Limb (tissue), 2 donors: ENCODE results near the gene CTIF.

ENCODE experiments used
- DNase-seq, 2 donors: peaks; one replicate each; pipeline ENCODE4 v3.0.0-alpha.2; 2016; ENCODE audit errors: extremely low spot score in 2 of 2

CTIF gene

DNA sequence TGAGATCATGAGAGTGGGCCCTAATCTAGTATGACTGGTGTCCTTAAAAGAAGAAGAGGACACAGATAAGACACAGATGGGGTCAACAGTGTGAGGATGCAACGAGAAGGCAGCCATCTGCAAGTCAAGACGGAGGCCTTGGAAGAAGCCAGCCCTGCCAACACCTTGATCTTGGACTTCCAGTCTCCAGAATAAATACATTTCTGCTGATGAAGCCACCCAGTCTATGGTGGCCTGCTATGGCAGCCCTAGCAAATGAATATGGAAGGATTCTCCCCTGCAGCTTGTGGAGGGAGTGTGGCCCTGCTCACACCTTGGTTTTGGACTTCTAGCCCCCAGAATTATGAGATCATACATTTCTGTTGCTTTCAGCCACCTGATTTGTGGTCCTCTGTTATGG, 12.3 kb downstream of the CTIF start:
- DNase-seq: no peak

DNA sequence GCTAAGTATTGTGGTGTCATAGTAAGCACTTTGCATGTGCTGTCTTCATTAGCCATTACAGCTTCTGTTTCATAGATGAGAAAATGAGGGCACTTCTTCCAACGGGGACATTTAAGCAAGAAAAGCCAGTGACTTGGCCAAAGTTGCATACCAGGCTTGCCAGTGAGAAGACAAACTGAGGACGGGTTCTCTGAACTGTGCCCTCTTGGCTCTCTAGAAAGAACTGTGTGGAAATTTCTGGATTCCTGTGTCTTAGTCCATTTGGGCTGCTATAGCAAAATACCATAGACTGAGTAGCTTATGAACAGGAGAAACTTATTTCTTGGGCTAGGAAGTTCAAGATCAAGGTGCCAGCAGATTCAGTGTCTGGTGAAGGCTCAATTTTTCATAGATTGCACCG, 13.3 kb downstream of the CTIF start:
- no peak for DNase-seq

DNA sequence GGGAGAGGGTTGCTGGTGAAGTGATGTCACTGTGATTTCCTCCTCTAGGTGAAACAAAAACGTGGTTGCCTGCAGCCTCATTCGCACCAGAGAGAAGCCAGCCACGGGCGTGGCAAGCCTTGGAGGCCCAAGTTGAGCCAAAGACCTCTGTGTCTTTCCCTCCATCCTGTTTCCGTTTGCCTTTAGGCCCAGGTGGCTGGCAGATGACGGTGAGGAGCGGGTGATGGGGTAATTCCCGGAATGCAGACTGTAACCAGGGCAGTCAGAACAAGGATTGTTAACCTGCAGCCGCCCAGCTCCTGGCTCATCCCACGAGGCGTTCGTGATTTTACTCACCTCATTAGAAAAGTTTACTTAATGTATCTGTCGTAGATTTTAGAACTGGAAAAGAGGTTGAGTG, 14.4 kb downstream of the CTIF start:
- no peak for DNase-seq

DNA sequence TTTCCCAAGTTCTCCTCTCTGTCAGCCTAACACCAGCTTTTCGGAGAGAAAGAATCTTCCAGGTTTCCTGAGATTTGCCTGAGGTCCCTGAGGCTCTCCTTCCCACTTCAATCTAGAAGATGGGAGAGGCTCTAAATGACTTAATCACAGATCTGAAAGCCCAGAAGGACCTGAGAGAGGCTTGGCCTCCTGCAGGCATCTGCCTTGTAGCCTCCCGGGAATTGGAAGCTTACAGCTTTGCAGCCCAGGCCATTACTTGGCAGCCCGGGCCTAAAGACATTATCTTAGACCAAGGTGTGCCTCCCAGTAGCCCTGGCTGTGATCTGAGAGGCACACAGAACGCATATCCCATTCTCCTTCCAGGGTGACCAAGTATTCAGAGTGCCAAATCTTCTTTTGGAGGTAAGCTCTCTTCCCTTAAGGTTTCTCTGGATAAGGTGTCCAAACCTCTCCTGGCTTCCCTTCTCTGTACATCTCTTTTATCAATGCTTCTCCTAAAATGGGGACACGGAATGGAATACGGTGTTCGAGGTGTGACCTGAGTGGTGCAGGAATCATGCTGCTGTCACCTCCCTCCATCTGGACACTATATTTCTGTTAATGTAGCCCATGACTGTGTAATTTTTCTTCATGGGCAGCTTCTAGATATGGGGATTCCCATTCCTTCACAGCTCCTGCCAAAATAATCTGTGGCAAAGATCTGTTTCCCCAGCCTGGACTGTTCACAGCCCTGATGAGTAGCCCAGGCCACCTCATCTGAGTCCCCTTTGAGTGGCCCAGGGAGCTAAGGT, 16.0 kb downstream of the CTIF start:
- no peak for DNase-seq

DNA sequence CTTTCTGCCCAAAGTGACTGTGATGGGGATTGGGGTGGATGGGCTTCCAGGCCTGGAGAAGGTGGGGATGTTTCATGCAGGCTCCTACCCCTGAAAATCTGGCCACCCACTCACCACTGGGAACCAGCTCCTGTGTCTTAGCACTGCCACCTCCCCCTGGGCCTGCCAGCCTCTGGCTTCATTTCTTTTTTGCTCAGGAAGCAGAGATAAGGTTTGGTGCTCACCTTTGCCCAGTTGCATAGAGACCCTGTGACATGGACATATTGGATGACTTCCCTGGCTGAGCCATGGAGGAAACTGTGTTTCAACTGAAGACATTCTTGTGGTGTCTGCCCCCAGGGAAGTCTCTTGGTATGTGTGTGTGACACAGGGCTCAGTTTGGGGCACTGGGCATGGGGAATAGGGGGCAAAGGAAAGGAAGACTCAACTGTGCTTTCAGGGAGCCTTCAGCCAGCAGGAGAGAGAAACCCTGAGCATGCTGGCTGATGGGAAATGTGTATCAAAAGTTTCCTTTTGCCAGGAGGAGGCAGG, 16.7 kb downstream of the CTIF start:
- no peak for DNase-seq

DNA sequence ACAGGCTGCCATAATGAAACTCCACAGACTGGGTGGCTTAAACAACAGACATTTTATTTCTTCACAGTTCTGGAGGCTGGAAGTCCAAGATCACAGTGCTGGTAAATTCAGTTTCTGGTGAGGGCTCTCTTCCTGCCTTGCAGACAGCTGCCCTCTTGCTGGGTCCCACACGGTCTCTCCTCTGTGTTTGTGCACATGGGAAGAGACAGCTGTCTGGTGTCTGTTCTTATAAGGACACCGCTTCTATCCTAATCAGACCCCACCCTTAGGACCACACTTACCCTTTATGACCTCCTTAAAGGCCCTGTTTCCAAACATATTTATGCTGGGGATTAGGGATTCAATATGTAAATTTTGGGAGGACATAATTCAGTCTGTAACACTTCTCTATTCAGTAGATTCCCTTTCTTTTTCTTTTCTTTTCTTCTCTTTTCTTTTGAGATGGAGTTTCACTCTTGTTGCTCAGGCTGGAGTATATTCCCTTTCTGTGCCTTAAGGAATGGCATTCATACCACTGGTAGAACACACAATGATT, 18.9 kb downstream of the CTIF start:
- DNase-seq: no peak

DNA sequence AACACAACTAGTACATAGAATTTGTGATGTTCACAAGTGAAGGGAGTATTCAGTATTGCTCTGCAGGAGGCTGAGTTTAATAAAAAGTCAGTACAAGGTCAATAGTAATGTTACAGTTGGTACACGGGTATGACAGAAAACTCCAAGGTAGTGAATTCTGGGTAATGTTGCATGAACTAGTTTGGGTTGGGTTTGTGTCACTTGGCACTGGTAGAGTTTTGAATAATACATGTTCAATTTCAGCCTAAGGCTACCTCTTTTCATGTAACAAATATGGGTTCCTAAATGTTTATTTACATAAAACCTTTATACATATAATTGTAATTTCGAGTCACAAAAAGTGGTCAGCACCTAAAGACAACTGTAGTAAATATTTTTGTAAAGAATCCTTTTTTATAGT, 19.4 kb downstream of the CTIF start:
- DNase-seq: no peak

DNA sequence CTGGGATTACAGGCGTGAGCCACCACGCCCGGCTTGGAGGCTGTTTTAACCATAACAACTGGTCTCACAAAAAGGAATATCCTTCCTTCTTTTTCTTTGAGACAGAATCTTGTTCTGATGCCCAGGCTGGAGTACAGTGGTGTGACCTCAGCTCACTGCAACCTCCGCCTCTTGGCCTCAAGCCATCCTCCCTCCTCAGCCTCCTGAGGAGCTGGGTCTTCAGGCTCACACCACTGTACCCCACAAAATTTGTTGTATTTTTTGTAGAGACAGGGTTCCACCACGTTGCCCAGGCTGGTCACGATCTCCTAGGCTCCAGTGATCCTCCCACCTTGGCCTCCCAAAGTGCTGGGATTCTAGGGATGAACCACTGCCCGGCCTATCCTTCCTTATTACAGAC, 21.7 kb downstream of the CTIF start:
- no peak for DNase-seq

DNA sequence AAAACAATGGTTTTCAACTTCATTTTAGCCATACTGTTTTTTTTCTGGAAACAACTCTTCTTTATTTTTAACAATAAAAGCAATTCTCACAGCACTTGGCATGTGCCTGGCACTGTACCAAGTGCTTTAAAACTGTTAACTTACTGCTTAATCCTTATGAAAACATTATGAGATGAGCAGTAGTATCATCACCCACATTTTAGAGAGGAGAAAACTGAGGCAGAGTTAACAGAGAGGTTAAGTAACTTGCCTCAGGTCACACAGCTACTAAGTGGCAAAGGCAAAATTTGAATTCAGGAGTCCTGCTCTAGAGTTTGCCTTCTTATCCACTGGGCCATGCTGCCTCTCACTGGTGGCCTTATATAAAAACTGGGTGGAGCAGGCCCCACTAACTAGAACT, 23.2 kb downstream of the CTIF start:
- DNase-seq: no peak

DNA sequence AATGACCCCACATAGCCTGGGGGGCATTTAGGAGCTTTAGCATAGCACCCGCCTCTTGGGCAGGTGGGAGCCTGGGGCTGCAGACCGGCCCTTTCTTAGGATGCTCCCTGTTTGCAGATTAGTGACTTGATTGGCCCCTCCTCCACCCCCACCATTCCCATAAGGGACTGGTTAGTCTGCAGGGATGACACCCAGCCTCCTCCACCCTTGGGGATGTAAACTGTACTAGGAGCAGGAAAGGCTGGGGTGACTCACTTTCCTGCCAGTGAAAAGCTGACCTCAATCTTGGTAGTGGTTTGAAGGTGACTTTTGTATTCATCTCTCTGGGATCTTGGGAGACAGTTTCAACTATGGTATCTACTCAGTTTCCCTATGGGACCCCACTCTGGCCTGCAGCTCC, 24.2 kb downstream of the CTIF start:
- no peak for DNase-seq

DNA sequence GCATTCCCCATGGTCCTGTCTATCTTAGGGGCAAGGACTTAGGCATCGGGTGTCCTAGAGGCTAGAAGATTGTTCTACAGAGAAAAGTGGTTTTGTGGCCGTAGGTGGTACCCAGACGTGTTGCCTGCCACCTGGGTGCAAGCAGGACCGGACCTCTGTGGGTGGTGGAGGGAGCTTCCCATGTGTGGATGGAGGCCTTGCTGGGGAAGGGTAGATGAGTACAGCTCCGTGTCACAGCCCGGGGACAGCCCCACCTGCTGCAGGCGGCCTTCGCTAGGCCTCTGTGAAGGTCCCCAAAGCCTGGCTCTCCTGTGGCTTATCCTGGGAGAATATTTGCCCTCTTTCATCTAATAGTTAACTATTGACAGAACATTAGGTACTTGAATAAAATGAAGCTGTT, 25.3 kb downstream of the CTIF start:
- no peak for DNase-seq

DNA sequence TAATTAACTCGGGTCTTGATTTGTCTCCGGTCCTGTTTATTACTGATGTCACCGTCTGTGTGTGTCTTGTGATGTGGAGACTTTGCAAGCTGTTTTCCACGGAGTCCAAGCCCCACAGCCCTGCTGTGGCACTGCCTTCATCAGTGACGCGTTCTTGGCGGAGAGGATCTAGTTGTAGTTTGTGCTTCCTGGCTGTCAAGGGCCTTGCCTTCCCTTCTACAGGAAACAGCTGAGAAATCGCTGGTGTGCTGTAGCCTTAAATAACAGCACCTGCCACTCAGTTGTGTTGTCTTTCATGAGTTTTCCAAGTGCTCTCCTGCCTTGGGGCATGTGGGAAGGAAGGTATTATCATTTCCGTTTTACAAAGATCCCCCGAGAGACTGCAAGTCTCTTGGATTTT, 26.3 kb downstream of the CTIF start:
- no peak for DNase-seq

DNA sequence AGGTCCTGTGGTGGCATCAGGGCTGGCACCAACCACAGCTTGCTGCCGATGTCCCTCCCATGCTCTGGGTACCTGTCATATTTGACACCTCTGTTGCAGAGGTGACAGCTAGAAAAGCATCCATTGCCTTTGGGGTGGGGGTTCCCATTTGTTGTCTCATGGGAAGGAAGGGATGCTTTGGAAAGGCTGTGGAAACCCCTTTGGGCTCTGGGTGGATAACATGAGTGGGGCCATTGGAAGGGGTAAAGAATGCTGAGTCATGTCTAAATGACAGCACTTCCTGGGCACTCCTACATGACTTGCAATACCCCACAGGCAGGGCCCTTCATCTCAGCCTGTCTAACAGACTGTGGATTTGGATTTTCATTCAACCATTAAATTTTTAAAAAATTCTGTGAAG, 27.8 kb downstream of the CTIF start:
- no peak for DNase-seq

DNA sequence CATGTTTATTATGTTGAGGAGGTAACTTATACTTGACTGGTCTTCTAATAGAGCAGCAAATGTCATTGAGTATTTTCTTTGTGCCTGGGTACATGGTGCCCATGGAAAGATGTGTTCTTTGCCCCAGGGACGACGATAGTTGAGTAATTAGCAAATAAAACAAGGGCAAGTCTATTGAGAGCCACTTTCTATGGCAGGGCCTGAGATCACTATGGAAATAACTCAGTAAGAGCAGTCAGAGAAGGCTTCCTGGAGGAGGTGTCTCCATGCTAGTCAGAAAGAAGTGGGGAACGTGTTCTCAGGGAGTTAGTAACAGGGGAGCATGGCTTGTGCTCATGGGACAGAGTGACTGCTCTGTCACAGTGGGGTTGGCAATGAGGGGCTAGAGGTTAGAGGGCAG, 28.6 kb downstream of the CTIF start:
- no peak for DNase-seq

DNA sequence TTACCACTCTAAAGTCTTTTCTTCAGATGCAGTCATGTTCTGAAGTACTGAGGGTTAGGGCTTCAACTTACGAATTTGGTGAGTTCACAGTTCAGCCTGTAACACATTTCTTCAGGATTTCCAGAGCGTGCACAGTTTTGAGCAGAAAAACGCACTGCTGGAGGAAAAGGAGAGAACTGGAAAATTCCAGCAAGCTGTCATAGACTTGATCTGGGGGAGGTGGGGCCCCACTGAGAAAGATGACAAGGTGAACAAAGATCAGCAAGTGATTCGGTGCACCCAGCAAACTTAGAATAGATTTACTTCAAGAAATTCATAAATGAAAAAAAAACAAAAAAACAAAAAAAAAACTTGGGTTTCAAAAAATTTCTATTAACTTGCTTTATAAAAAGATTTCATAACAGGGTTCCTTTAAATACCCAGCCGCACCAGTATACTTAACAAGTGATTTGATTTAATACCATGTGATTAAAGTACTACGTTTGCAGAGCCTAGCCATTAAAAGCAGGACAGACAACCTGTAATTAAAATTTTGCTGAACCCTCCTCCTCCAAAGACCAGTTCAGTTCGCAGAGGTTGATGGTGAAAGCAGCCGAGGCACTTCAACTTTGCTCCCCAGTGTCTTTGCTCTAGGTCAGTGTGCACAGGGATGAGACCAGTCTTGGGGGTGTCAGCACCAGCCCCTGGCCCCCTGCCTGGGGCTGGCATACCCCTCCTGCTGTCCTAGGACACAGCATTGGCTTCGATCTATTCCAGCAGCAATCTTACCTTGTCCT, 30.5 kb downstream of the CTIF start:
- DNase-seq: no peak

DNA sequence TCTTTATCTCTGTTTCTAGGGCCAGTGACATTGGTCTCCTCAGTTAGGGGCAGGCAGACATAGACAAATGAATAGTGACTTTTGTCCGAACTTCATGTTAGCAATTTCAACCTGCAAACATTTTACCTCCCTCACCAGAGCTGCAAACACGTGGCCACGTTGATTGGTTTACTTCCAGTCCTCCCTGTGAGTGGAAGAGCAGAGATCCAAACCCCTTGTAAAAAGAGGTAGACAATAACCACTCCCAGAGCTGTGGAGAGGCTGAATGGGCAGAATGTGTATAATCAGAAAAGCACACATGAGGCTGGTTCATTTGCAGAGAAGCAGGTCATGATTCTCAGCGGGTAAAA, 31.1 kb downstream of the CTIF start:
- DNase-seq: no peak

DNA sequence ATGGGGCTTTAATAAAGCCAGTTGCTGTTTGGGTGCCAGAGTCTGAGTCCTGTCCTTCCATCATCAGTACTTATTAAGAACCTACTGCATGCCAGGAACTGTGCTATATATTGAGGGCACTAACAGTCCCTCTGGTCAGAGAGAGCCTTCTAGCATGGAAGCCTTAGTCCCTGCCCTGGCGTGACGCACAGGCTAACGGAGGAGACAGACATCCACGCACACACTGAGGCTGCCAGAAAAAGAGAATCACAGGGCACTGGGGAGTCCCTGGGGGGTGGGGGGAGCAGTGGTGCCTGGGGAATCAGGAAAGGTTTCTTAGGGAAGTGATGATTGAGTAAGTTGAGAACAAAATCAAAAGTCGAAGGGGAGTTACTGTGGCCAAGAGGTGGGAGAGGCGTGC, 31.5 kb downstream of the CTIF start:
- DNase-seq: no peak

DNA sequence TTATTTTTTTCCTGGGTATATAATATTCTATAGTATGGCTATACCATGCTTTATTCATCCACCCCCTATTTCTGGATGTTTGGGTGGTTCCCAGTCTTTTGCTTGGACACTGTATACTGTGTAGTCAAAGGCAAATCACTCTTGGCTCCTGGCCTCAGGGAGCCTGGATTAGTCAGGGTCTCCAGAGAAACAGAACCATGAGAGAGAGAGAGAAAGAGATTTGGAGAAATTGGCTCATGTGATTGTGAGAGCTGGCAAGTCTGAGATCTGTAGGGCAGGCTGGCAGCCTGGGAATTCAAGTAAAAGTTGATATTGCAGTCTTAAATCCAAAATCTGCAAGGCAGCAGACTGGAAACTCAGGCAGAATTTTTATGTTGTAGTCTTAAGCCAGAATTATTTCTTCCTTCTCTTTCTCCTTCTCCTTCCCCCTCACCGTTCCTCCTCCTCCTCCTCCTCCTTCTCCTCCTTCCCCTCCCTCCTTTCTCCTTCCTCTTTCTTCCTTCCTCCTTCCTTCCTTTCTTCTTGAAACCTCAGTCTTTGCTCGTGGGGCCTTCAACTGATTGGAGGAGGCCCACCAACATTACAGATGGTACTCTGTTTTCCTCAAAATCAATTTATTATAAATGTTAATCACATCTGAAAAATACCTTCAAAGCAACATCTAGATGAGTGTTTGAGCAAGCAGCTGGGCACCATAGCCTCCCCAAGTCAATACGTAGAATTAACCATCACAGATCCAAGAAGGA, 33.0 kb downstream of the CTIF start:
- no peak for DNase-seq

DNA sequence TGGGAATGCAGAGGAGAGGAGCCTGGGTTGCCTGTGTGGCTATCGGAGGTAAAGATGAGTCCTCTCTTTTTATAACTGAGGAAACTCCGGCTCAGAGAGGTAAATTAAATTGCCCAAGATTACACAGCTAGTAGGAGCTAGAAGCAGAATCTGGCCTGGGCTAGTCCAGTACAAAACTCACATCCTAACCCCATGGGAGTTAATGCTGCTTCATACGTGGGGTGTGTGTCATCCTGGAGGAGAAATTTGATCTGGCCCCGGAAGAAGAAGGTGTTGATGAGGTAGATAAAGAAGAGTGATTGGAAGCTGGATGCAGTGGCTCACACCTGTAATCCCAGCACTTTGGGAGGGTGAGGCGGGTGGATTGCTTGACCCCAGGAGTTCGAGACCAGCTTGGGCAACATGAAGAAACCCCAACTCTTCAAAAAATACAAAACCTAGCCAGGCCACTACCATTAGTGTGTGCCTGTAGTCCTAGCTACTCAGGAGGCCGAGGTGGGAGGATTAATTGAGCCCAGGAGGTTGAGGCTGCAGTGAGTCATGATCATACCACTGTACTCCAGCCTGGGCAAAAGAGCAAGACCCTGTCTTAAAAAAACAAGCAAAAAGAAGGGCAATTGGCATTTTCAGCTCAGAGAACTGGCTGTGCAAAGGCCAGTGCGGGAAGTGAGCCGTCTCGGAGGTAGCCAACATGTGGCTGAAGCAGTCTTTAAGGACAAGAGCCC, 33.7 kb downstream of the CTIF start:
- no peak for DNase-seq

DNA sequence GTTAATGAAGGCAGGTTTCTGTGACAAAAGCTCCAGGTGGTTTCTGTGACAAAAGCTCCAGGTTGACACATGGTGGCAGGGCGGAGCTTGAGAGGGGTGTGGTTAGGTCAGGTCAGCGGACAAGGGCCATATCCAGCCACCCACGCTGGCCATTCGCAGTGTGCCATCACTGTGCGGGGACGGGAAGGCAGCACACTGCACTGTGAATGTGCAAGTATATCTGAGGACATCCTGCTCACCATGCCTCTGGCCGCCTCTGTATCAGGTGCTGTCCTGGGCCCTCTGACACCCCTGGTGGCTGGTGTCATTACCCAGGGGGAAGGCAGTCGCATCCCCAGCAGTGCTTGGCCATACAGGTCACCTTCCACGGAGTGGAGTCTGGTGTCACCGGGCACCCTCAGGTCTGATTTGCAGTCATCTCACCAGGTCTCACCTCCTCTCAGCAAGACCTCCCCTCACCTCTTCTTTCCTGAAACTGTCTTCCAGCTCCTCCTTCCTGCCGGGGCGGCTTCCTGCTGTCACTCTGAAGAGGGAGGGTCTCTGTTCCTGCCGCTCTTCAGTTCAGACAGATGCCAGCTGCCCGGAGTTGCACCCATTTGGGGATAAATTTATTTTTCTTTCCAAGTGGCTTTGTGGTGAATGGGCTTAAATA, 34.9 kb downstream of the CTIF start:
- DNase-seq: no peak
